GM12878 (cell line): ENCODE results near the gene DSTYK. TPM values are rescaled to one million over a fixed set of nuclear protein-coding genes. Genes with fewer than 3 reads are reported as not detected.

Experiments used
- ATAC-seq: fragments of 200-7000 bp; cut with Tn5 transposase; 3 replicates; pipeline ENCODE4 v1.9.1; 2020; ENCODE audit warnings: mild to moderate bottlenecking, moderate library complexity
- BruUV-seq: library from RNA; stranded (reverse); fragments of 400-500 nt; replicated peaks from 2 replicates; lab custom pipeline; 2021; lab: Mats Ljungman, UMichigan
- CTCF ChIA-PET: fragments of 300-600 bp; sonication (Branson Sonifier 250); formaldehyde crosslinking; extraction: SDS; loops from one replicate; lab custom pipeline; 2021; ENCODE audit warnings: inconsistent platforms; lab: Yijun Ruan, JAX
- POLR2A ChIA-PET: fragments of 350-600 bp; formaldehyde crosslinking; extraction: SDS; loops from one replicate; lab custom pipeline; 2021; ENCODE audit warnings: inconsistent platforms; lab: Charles Lee
- RAD21 ChIA-PET: fragments of 300-600 bp; sonication (Branson Sonifier 250); formaldehyde crosslinking; loops from one replicate; lab custom pipeline; 2023; ENCODE audit warnings: antibody characterized with exemption; ENCODE audit not compliant: unreplicated experiment; lab: Charles Lee
- SMC1A ChIA-PET: fragments of 300-600 bp; sonication (Branson Sonifier 250); formaldehyde crosslinking; loops from one replicate; lab custom pipeline; 2023; ENCODE audit not compliant: unreplicated experiment, uncharacterized antibody; lab: Charles Lee
- DNase-seq: peaks from one replicate; pipeline ENCODE4 v3.0.0-alpha.2; 2011; ENCODE audit warnings: low read depth, low spot score
- FAIRE-seq: peaks from 3 replicates; lab custom pipeline; 2011; peaks lifted over from hg19 to GRCh38; lab: Jason Lieb, UNC
- H2AFZ ChIP-seq: 2 replicates; pipeline ENCODE4 v1.6.0; 2011; ENCODE audit warnings: low read depth, low read length, control low read depth; ENCODE audit not compliant: control insufficient read depth
- H3K27ac ChIP-seq: 2 replicates; pipeline ENCODE4 v1.5.1; 2011; ENCODE audit warnings: control low read depth; ENCODE audit not compliant: control insufficient read depth, insufficient read depth
- H3K27me3 ChIP-seq, 2 experiments: replicated peaks in 1 of 2; 2 replicates each; pipeline versions ENCODE4 v1.6.0 to v1.6.1; 2011; ENCODE audit warnings: low read length in 1 of 2; ENCODE audit not compliant: control insufficient read depth in 2 of 2, insufficient read depth in 2 of 2
- H3K36me3 ChIP-seq, 2 experiments: 2 replicates each; pipeline ENCODE4 v1.5.1; 2011; ENCODE audit warnings: low read length in 1 of 2; ENCODE audit not compliant: control insufficient read depth in 2 of 2, insufficient read depth in 2 of 2
- H3K4me1 ChIP-seq: 2 replicates; pipeline ENCODE4 v1.6.1; 2011; ENCODE audit warnings: mild to moderate bottlenecking, low read length, moderate library complexity, mixed read lengths; ENCODE audit not compliant: control insufficient read depth, insufficient read depth
- H3K4me2 ChIP-seq: 2 replicates; pipeline ENCODE4 v1.6.0; 2011; ENCODE audit warnings: control low read depth; ENCODE audit not compliant: control insufficient read depth, insufficient read depth
- H3K4me3 ChIP-seq: fragments of 200-600 bp; sonication (generic); 2 replicates; pipeline ENCODE4 v1.5.1; 2016
- H3K79me2 ChIP-seq: 2 replicates; pipeline ENCODE4 v1.6.0; 2011; ENCODE audit warnings: low read length; ENCODE audit not compliant: control insufficient read depth, insufficient read depth
- H3K9ac ChIP-seq: 2 replicates; pipeline ENCODE4 v1.8.0; 2011; ENCODE audit warnings: low read length, control low read depth, mixed read lengths; ENCODE audit not compliant: control insufficient read depth, insufficient read depth
- H3K9me3 ChIP-seq: replicated peaks from 3 replicates; pipeline ENCODE4 v1.5.1; 2011; ENCODE audit warnings: mild to moderate bottlenecking, low read length; ENCODE audit not compliant: control insufficient read depth, insufficient read depth
- H4K20me1 ChIP-seq: 2 replicates; pipeline ENCODE4 v1.6.0; 2011; ENCODE audit not compliant: control insufficient read depth, insufficient read depth
- ATF2 ChIP-seq: IDR thresholded peaks from 2 replicates; pipeline ENCODE4 v1.6.1; 2012; ENCODE audit warnings: low read length, inconsistent platforms
- BCL11A ChIP-seq: IDR thresholded peaks from 2 replicates; pipeline ENCODE4 v1.6.1; 2011; ENCODE audit warnings: low read depth, low read length
- BRCA1 ChIP-seq: IDR thresholded peaks from 2 replicates; pipeline ENCODE4 v1.6.1; 2011; ENCODE audit warnings: low read depth, low read length, improper control_type of control experiment
- KAT2A ChIP-seq: conservative IDR thresholded peaks from 2 replicates; pipeline ENCODE4 v1.6.1; 2011; ENCODE audit warnings: low read depth, low read length; ENCODE audit not compliant: control insufficient read depth
- KDM1A ChIP-seq: fragments of 200-600 bp; sonication (generic); IDR thresholded peaks from 2 replicates; pipeline ENCODE4 v1.6.1; 2016; ENCODE audit warnings: borderline replicate concordance
- MTA3 ChIP-seq: IDR thresholded peaks from 2 replicates; pipeline ENCODE4 v1.6.1; 2012; ENCODE audit warnings: low read length, inconsistent platforms, borderline replicate concordance
- NFYA ChIP-seq: IDR thresholded peaks from 2 replicates; pipeline ENCODE4 v1.6.1; 2011; ENCODE audit warnings: low read depth, mild to moderate bottlenecking, low read length, improper control_type of control experiment, borderline replicate concordance
- PAX8 ChIP-seq: fragments of 450-650 bp; IDR thresholded peaks from 2 replicates; pipeline ENCODE4 v1.6.1; 2017; ENCODE audit warnings: mild to moderate bottlenecking, moderate library complexity
- PKNOX1 ChIP-seq: fragments of 450-650 bp; IDR thresholded peaks from 2 replicates; pipeline ENCODE4 v1.6.1; 2016; ENCODE audit warnings: mild to moderate bottlenecking
- RCOR1 ChIP-seq: conservative IDR thresholded peaks from 2 replicates; pipeline ENCODE4 v1.6.1; 2012; ENCODE audit warnings: low read depth, low read length, improper control_type of control experiment
- REST ChIP-seq: IDR thresholded peaks from 2 replicates; pipeline ENCODE4 v1.6.1; 2012; ENCODE audit warnings: mild to moderate bottlenecking, low read depth, low read length
- SIN3A ChIP-seq: IDR thresholded peaks from 2 replicates; pipeline ENCODE4 v1.6.1; 2012; ENCODE audit warnings: low read depth, low read length, improper control_type of control experiment
- SIX5 ChIP-seq: IDR thresholded peaks from 2 replicates; pipeline ENCODE4 v1.6.1; 2011; ENCODE audit warnings: mild to moderate bottlenecking, low read depth, low read length, moderate library complexity; ENCODE audit not compliant: severe bottlenecking
- SMARCA5 ChIP-seq: fragments of 450-650 bp; IDR thresholded peaks from 2 replicates; pipeline ENCODE4 v1.6.1; 2017; ENCODE audit warnings: mild to moderate bottlenecking
- SP1 ChIP-seq: IDR thresholded peaks from one replicate; pipeline ENCODE4 v1.6.1; 2011; ENCODE audit warnings: low read depth, low read length
- TCF12 ChIP-seq: IDR thresholded peaks from 2 replicates; pipeline ENCODE4 v1.6.1; 2011; ENCODE audit warnings: low read depth, mild to moderate bottlenecking, low read length
- TCF3 ChIP-seq: IDR thresholded peaks from 2 replicates; pipeline ENCODE4 v1.6.1; 2012; ENCODE audit warnings: low read depth, mild to moderate bottlenecking, low read length, borderline replicate concordance; ENCODE audit not compliant: insufficient read depth
- YBX1 ChIP-seq: fragments of 450-650 bp; IDR thresholded peaks from 2 replicates; pipeline ENCODE4 v1.6.1; 2016; ENCODE audit warnings: antibody characterized with exemption
- ZNF384 ChIP-seq: IDR thresholded peaks from 2 replicates; pipeline ENCODE4 v1.6.1; 2012; ENCODE audit warnings: low read depth, mild to moderate bottlenecking, low read length, improper control_type of control experiment, borderline replicate concordance
- WGBS: methylation state at CpG from one replicate; pipeline ENCODE4 v1.1.6; 2016; ENCODE audit warnings: low lambda C conversion rate; ENCODE audit not compliant: insufficient replicate concordance, insufficient coverage; ENCODE audit errors: missing lambda C conversion rate; 5-methylcytosine and 5-hydroxymethylcytosine counted together
- in situ Hi-C: fragments of 300-500 bp; cut with MboI; formaldehyde crosslinking; loops from 9 replicates; pipeline ENCODE4 v1.14.3; 2018; ENCODE audit warnings: mixed read lengths
- intact Hi-C: fragments of 100-400 bp; cut with micrococcal nuclease; formaldehyde crosslinking; loops from one replicate; pipeline ENCODE4 v1.14.2; 2022; ENCODE audit not compliant: unreplicated experiment
- polyA plus RNA-seq, 11 experiments: library from polyadenylated mRNA; depleted of rRNA in 4 of 11; unstranded in 6 of 11; stranded (reverse) in 5 of 11; fragments of >200 nt; fragmentation: Nextera tagmentation in 4 of 11; fragmentation: Illumina TruSeq in 1 of 11; extraction: Ambion mirVana in 4 of 11; extraction: Trizol in 1 of 11; gene quantifications; 1 replicate in 1 of 11; 2 replicates in 10 of 11; pipeline versions ENCODE4 v1.2.1 to v1.2.3, GENCODE V29; 2011 to 2016; ENCODE audit warnings: inconsistent platforms in 2 of 11, missing spikeins in 2 of 11, low read depth in 1 of 11
- total RNA-seq, 4 experiments: library from RNA; depleted of rRNA in 3 of 4; stranded (reverse); fragments of >200 nt in 3 of 4; fragmentation: Illumina TruSeq in 1 of 4; extraction: Trizol in 1 of 4; gene quantifications; 2 replicates each; pipeline versions ENCODE4 v1.2.1 to v1.2.3, GENCODE V29; 2013 to 2021

DSTYK gene
- total and polyA plus RNA-seq, 10 of the 15 experiments (the other 5 are each of a cell fraction or from before 2014, with no cell fraction given), result 2.7 to 5.5 (median 3.6) TPM

DNA sequence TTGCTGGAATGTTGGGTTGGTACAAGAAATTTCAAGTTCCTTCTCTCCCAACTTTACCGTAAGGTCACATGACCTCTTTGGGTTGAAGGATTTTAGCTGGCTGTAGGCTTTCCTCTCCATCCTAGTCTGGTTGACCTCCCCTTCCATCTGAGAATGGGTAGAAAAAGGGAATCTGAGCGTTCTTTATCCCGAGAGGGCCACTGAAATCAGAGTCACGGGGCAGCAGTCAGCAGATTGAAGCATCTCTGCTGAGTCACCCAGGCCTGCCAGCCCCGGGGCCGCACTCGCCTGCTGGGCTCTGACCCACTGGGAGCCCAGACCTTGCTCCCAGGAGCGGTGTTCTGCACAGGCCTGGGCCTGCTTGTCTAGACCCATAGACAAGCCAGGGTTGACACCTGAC, 47.2 kb upstream of the DSTYK start:
- ChIA-PET SMC1A (interaction anchor here (0.6 to 17.4 kb wide), 7 partner anchors 18 to 197 kb away, joined by 3 to 427 read pairs (median 4); partner anchors contain the start of genes RBBP5 and TMCC2), RAD21 (interaction anchor here (0.8 to 21.3 kb wide), 7 partner anchors 12 to 270 kb away, joined by 3 to 728 read pairs (median 4); partner anchors contain the start of gene TMCC2), CTCF (interaction anchor here (0.6 to 42.1 kb wide), 8 partner anchors 13 to 283 kb away, joined by 4 to 2333 read pairs (median 46); partner anchors contain the start of genes NUAK2 and TMCC2), POLR2A (interaction anchor here (0.6 to 1.6 kb wide), 2 partner anchors 19 to 55 kb away, joined by 3 to 9 read pairs; no protein-coding TSS in a partner anchor)
- H3K27me3 ChIP-seq, result no peaks in the 10 kb centered on the region; a peak in 2 of 4 replicates
- H3K9ac ChIP-seq, result no peak overlapping the region
- no peaks in the 10 kb centered on the region for H3K36me3 ChIP-seq
- ATAC-seq (no peak), FAIRE-seq (no peak), DNase-seq (no peak)
- TF ChIP-seq ZNF384 (no peak), MTA3 (no peak), ATF2 (no peak), YBX1 (no peak), SP1 (no peak), KAT2A (no peak), SMARCA5 (no peak), PAX8 (no peak), TCF3 (no peak), REST (no peak), BCL11A (no peak), RCOR1 (no peak), SIN3A (no peak), KDM1A (no peak), TCF12 (no peak), SIX5 (no peak), BRCA1 (no peak), NFYA (no peak), PKNOX1 (no peak)
- no peak overlapping the region for H2AFZ ChIP-seq
- in situ Hi-C loops (loop anchor here (5.0 kb wide), 1 partner anchor 281 kb away; no protein-coding TSS in a partner anchor), intact Hi-C loops (loop anchor here (5.0 kb wide), 1 partner anchor 116 kb away; no protein-coding TSS in a partner anchor)
- H3K4me1 ChIP-seq, result no peaks in the 10 kb centered on the region
- no peaks in the 10 kb centered on the region for H3K9me3 ChIP-seq
- BruUV-seq, result no TSS peak
- H3K4me2 ChIP-seq, result no peak overlapping the region
- H3K27ac ChIP-seq, result no peak overlapping the region
- 34% methylated on average over 8 of the region's 8 CpGs for WGBS
- peaks cover 4% of the 10 kb centered on the region for H4K20me1 ChIP-seq
- H3K79me2 ChIP-seq, result no peaks in the 10 kb centered on the region
- H3K4me3 ChIP-seq, result no peak overlapping the region
